Hippocampal formation (tissue), 2 donors: ENCODE measurements around the gene THSD1.
"Not testable (repeated sequence)": the region's sequence is repeated elsewhere in the genome, so short reads cannot be mapped to it uniquely, and the experiment has no call there.

ENCODE experiments used
- DNase-seq, 2 donors: peaks; one replicate each; lab custom pipeline; 2025; lab: John Stamatoyannopoulos, UW

The THSD1 gene

DNA sequence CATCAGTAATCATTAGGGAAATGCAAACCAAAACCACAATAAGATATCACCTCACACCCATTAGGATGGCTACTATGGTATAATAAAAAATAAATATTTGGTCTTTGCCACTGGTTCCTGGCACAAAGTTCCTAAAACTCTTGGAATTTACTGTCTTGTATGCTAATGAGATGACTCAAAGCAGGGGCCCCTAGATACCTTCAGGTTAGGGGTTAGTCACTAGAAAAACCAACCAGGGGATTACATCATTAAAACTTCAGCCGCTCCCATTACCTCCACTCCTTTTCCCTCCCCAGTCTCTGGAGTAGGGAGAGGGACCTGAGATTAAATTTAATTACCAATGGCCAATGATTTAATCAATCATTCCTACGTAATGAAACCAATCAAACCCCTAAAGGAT, 49.6 kb downstream of the THSD1 start:
- no peak for DNase-seq

DNA sequence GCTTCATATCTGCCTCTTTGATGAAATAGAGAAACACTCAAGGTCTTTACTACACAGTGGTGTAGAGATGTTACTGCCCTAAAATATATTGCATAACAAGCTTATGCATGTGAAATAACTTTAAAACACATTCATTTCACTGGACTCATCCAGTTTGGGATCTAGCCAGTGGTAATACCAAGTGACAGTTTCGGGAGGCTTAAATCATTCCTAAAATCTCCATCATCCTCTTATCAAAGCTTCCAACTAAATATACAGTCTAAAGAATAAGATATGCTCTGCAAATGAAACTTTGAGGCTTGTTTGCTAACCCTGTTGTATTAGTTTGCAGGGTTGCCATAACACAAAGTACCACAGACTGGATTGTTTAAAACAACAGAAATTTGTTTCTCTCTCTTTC, 52.8 kb downstream of the THSD1 start:
- no peak for DNase-seq

DNA sequence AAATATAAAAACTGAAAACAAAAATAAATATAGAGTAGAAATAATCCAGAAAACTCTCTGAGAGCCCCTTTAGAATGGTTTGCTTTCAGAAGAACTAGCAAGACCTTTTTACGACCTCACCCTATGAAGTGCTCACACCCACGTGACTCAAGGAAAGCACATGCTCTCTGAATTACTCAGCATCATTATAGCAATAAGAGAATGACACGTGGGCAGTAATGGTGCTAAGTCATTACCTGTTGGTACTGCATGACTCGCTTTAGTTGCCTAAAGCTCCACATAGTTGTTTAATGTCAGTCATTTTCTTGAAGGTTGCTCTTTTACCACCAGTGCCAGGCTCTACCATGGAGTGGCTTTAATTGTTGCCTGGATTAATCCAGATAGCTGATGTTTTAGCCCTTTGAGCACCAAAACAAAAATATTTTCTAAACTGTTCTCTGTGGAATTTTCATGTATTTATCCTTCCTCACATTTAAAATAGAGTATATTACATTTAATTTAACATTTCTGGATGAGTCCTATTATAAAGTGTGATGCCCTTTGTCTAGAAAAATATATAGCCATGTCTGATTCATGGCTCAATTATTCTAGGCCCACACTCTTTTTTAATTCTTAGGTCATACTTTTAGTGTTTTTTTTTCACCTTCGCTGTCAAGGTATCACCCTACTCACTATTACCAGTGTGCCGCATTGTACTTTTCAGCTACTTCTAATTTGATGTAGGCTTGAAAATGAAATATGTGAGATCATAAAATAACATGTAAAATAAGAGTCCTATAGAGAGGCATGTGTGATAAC, 56.8 kb downstream of the THSD1 start:
- DNase-seq, result no peak

DNA sequence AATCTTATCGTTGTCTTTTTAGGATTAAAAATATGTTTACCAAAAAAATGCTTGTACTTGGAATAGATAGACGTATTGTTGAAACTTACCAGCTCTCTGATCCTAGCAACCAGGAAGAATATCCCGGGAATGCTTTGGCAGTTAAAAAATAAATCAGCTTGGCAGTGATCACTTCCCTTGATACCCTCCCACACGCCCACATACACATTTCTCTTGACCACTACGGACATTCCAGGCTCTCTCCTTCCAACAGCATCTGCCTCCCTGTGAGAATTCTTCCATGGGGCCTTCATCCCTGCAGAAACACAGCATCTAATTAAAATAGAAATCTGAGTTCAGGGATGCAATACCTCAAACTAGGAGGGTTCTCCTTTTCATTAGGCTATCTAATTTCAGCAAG, 57.9 kb downstream of the THSD1 start:
- DNase-seq, result no peak

DNA sequence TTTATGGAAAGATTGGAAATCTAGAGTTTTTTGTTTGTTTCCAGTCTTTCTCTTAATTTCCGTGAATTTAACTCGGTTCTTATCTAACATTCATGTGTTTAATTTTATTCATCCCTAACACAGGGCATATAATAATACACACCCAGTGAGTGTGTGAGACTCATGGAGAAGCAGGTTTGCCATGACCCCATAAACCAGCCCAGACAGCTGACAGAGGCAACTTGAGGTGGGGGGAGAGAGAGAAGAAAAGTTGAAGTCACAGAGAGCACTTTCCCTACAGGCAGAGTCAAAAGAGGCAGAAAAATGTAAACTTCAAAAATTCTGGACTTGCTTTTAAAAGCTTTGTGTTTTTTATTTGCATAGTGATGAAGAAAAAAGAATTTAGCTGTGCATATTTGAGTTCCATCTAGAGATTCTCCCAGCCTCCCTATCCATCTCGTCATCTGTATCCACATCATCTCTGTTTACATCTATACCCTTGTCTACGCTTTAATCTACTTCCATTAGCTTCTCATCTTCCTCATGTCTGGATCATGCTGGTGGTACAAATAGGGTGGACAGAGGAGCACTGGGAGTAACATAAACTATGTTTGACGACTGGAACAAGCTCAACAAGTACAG, 60.2 kb downstream of the THSD1 start:
- no peak for DNase-seq

DNA sequence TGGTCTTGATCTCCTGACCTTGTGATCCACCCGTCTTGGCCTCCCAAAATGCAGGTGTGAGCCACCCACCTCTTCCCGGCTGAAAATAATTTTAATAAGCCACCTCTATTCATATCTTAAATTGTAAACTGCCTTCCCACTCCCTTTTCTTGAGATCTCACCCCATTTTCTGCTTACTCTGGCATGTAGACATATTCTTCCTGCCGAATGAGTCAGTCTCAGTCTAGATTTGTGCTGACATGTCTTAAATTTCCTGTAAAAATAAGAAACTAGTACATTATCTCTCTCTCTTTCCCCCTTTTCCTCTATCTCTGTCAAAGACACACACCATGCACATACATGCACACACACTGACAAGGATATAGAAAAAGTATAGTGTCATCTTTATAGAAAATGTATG, 60.9 kb downstream of the THSD1 start:
- DNase-seq, result no peak

DNA sequence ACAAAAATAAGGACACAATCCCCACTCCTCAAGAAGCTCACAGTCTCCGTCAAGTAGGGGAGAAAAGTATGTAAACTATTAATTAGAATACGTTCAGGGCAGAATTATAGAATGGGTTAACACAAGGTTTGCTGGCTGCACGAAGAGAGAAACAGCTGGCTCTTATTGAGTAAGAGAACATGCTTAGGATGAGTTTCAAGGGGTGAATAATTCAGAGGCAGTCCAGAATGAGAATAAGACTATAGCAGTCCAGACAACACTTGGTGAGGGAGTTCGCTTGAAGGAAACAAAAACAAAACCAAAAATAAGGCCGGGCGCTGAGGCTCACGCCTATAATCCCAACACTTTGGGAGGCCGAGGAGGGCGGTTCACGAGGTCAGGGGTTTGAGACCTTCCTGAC, 61.9 kb downstream of the THSD1 start:
- DNase-seq, result no peak

DNA sequence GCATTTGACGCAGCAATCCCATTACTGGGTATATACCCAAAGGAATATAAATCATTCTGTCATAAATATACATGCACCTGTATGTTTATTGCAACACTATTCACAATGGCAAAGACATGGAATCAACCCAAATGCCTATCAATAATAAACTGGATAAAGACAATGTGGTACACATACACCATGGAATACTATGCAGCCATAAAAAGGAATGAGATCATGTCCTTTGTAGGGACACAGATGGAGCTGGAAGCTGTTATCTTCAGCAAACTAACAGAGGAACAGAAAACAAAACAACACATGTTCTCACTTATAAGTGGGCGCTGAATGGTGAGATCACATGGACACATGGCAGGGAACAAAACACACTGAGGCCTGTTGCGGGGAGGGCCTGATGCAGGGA, 63.8 kb downstream of the THSD1 start:
- not testable (repeated sequence) for DNase-seq

DNA sequence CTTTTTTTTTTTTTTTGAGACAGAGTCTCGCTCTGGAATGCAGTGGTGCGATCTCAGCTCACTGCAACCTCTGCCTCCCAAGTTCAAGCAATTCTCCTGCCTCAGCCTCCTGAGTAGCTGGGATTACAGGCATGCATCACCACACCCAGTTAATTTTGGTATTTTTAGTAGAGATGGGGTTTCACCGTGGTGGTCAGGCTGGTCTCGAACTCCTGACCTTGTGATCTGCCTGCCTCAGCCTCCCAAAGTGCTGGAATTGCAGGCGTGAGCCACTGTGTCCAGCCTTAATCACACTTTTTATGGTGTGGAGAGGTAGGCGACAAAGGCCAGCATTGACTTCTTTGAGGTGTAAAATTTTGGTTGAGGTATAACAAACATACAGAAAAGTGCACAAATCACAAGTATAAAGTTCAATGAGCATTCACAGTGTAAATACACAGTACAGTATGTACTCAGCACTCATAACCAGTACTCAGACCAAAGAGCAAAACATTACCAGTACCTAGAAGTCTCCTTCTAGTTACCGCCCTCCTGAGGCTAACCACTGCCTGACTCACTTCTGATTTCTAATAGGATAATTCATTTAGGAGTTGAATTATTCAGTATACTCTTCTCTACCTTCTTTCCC, 68.0 kb downstream of the THSD1 start:
- DNase-seq, result not testable (repeated sequence)

DNA sequence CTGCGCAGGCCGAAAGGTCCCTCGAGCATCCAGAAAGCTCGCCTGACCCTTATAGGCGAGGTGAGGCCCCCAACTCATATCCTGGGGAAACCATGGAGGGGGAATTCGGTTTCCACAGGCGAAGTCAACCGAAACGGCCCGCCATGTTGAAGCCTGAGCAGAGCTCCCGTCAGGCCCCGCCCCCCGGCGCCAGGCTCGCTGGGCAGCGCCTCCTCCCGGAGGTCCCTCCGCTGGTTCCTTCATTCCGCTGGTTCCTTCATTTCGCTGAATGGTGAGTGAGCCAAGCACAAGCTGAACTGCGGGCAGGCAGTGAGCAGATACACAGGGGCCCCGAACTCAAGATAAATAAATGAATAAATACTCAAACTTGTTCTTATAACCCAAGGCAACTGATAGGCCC, 71.9 kb downstream of the THSD1 start:
- not testable (repeated sequence) for DNase-seq

DNA sequence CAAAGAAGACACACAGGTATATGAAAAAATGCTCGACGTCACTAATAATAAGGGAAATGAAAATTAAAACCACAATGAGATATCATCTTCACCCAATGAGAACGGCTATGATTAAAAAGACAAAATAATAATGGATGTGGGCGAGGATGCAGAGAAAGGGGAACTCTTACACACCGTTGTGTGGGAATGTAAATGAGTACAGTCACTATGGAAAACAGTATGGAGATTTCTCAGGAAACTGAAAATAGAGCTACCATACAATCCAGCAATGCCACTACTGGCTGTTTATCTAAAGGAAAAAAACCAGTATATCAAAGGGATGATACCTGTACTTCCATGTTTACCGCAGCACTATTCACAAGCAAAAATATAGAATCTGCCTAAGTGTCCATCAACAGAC, 74.1 kb downstream of the THSD1 start:
- not testable (repeated sequence) for DNase-seq
